Stimulated activated CD8-positive, alpha-beta memory T cell treated with anti-CD3 and anti-CD28 coated beads, Interleukin-2, amount 100 ng/mL, for 48 hours (primary cell): ENCODE results near the gene MBP.
A peak's percentile ranks its signal among the peaks of the same experiment; 100 is the strongest.
"Not testable (repeated sequence)": the region's sequence is repeated elsewhere in the genome, so short reads cannot be mapped to it uniquely, and the experiment has no call there.

Source experiments
- DNase-seq, 2 donors: peaks; one replicate each; pipeline ENCODE4 v3.0.0-alpha.2; 2020; ENCODE audit warnings: low read depth in 2 of 2

Gene MBP

GRCh38 chr18:77006305-77007175 lies 126.0 kb downstream of the MBP start:
- DNase-seq: no peak

GRCh38 chr18:77005651-77006195 lies 126.9 kb downstream of the MBP start:
- DNase-seq: no peak

- no peak for DNase-seq
Observed at GRCh38 chr18:77004555-77005380, 127.8 kb downstream of the MBP start.

GRCh38 chr18:77003316-77003715 lies 129.3 kb downstream of the MBP start:
- no peak for DNase-seq

- no peak for DNase-seq
Observed at GRCh38 chr18:77002496-77002895, 130.1 kb downstream of the MBP start.

GRCh38 chr18:77001979-77002378 lies 130.6 kb downstream of the MBP start:
- DNase-seq: no peak

GRCh38 chr18:77001041-77001440 lies 131.5 kb downstream of the MBP start:
- DNase-seq: no peak

GRCh38 chr18:77000527-77000926 lies 132.1 kb downstream of the MBP start:
- peak; percentile 14 for DNase-seq

GRCh38 chr18:76999077-76999476 lies 133.5 kb downstream of the MBP start:
- DNase-seq: no peak

GRCh38 chr18:76997951-76998808 lies 134.4 kb downstream of the MBP start:
- no peak for DNase-seq

- no peak for DNase-seq
Observed at GRCh38 chr18:76996429-76996828, 136.2 kb downstream of the MBP start.

GRCh38 chr18:76995896-76996295 lies 136.7 kb downstream of the MBP start:
- no peak for DNase-seq

- DNase-seq: no peak
Observed at GRCh38 chr18:76994086-76994654, 138.4 kb downstream of the MBP start.

- no peak for DNase-seq
Observed at GRCh38 chr18:76993573-76993972, 139.0 kb downstream of the MBP start.

- DNase-seq: no peak
Observed at GRCh38 chr18:76993085-76993382, 139.5 kb downstream of the MBP start.

GRCh38 chr18:76992226-76993084 lies 140.1 kb downstream of the MBP start:
- no peak for DNase-seq

GRCh38 chr18:76991021-76991688 lies 141.4 kb downstream of the MBP start:
- DNase-seq: no peak

GRCh38 chr18:76990343-76991020 lies 142.1 kb downstream of the MBP start:
- DNase-seq: not testable (repeated sequence)

- DNase-seq: no peak
Observed at GRCh38 chr18:76989647-76990190, 142.9 kb downstream of the MBP start.
